Measurements from ENCODE around the gene TBCB. TPM values are rescaled to one million over a fixed set of nuclear protein-coding genes. Genes with fewer than 3 reads are reported as not detected.

Gene TBCB
- total and polyA plus RNA-seq, 9 of the 15 experiments (the other 6 are each of a cell fraction or from before 2014, with no cell fraction given), result 3.5 to 115 (median 58.9) TPM

DNA sequence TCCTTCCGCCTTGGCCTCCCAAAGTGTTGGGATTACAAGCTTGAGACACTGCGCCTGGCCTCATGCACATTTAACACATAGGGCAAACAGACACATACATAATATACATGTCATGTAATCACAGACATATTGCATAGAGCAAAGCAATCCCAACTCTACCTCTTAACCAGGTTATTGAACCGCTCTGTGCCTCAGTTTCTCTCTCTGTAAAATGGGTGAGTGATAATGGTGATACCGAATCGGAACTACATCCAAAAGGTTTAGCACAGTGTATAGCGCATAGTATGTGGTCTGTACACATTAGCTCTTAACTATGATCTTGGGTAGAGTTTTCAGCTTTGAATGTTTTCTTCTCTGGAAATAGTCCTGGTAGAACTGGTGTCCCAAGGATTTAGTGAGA is 29.4 kb downstream of the TBCB start:
- DNase-seq (ENCODE audit: extremely low read depth in 1 of 4, low spot score in 3 of 4), result no peak
- H3K9ac ChIP-seq (ENCODE audit: insufficient read depth in 1 of 2, low read depth in 2 of 2, low read length in 2 of 2), result no peak overlapping the region
- H3K79me2 ChIP-seq (ENCODE audit: control insufficient read depth, insufficient read depth, low read length), result peaks cover 26% of the 10 kb centered on the region
- no peak for ATAC-seq
- H3K9me1 ChIP-seq (ENCODE audit: control insufficient read depth, insufficient read depth, low read length), result peaks cover 8% of the 10 kb centered on the region
- intact Hi-C loops (cut with micrococcal nuclease), result no loop called here
- no peak for FAIRE-seq
- CTCF ChIA-PET (ENCODE audit: low intra/inter-chr PET ratio), result no interaction called here
- WGBS (ENCODE audit: insufficient coverage, low coverage, missing lambda C conversion rate), result over 99% methylated on average over 6 of the region's 6 CpGs
- no peak overlapping the region for H3K4me2 ChIP-seq (ENCODE audit: insufficient read depth, low read length)
- TF ChIP-seq CHCHD3 (CRISPR knock-in tag; IDR thresholded peaks at IDR 0.05), result no peak
- peak; percentile 61; the same call in 1 of the 2 replicates for TF ChIP-seq BCOR (IDR thresholded peaks at IDR 0.05)
- no peak for TF ChIP-seq NR2F6 (CRISPR knock-in tag; IDR thresholded peaks at IDR 0.05)
- TF ChIP-seq RBM25 (IDR thresholded peaks at IDR 0.05; ENCODE audit: low read depth, low read length, severe bottlenecking), result peak; percentile 83
- TF ChIP-seq CBFB (CRISPR knock-in tag; IDR thresholded peaks at IDR 0.05), result no peak
- TF ChIP-seq KDM1A (IDR thresholded peaks at IDR 0.05), result no peak
- no peak for TF ChIP-seq ZNF24 (IDR thresholded peaks at IDR 0.05)
- no peak for TF ChIP-seq ARID1B (IDR thresholded peaks at IDR 0.05)
- no peak for TF ChIP-seq RB1 (IDR thresholded peaks at IDR 0.05; ENCODE audit: low read depth)
- TF ChIP-seq MYNN (IDR thresholded peaks at IDR 0.05), result no peak
- no peak for TF ChIP-seq MYNN (CRISPR knock-in tag; IDR thresholded peaks at IDR 0.05)
- TF ChIP-seq KDM5B (IDR thresholded peaks at IDR 0.05; ENCODE audit: insufficient replicate concordance, low read depth, low read length), result no peak
- no peak for TF ChIP-seq BRF1 (IDR thresholded peaks at IDR 0.05; ENCODE audit: borderline replicate concordance, extremely low read depth, insufficient read length)
- in situ Hi-C loops (cut with MboI), result no loop called here
- POLR2A ChIA-PET, result interaction anchor here (0.7 to 1.2 kb wide), 2 partner anchors 9 to 30 kb away, joined by 3 to 4 read pairs; partner anchors contain the start of gene POLR2I
- no peak overlapping the region for H2AFZ ChIP-seq (ENCODE audit: low read depth, low read length)
- peaks cover 68% of the 10 kb centered on the region for H3K36me3 ChIP-seq (ENCODE audit: control insufficient read depth, insufficient read depth, low read length)
- H3K4me1 ChIP-seq (replicated peaks in 1 of 2; ENCODE audit: control insufficient read depth in 2 of 2, insufficient read depth in 2 of 2, low read length in 2 of 2), result peaks cover 7 to 18% of the 10 kb centered on the region in 2 experiments; a peak in 4 of 5 replicates
- H3K27me3 ChIP-seq (ENCODE audit: control insufficient read depth in 2 of 2, insufficient read depth in 2 of 2, low read length in 2 of 2), result no peaks in the 10 kb centered on the region
- no TSS peak for BruUV-seq (replicated peaks)
- H3K9me3 ChIP-seq (replicated peaks; ENCODE audit: control insufficient read depth, insufficient read depth, low read depth, low read length), result no peaks in the 10 kb centered on the region
- H3K27ac ChIP-seq (ENCODE audit: extremely low read depth, low read depth, low read length), result no peak overlapping the region
- H3K4me3 ChIP-seq, result no peak overlapping the region
- H4K20me1 ChIP-seq (replicated peaks; ENCODE audit: control insufficient read depth, insufficient read depth, low read length), result peaks cover 11% of the 10 kb centered on the region

Data from K562 (cell line).